GM12891 (cell line): ENCODE data around the gene IQCN.

Experiments used
- PAX5 ChIP-seq: IDR thresholded peaks from 2 replicates; pipeline ENCODE4 v1.6.1; 2011; ENCODE audit warnings: low read length, moderate library complexity, mild to moderate bottlenecking; ENCODE audit not compliant: insufficient read depth, severe bottlenecking
- POLR2A ChIP-seq: IDR thresholded peaks from 2 replicates; pipeline ENCODE4 v1.6.1; 2011; ENCODE audit warnings: low read depth, low read length, control low read depth
- POLR2AphosphoS5 ChIP-seq: IDR thresholded peaks from 2 replicates; pipeline ENCODE4 v1.6.1; 2011; ENCODE audit warnings: low read depth, low read length, control low read depth
- POU2F2 ChIP-seq: IDR thresholded peaks from 2 replicates; pipeline ENCODE4 v1.6.1; 2011; ENCODE audit warnings: low read depth, mild to moderate bottlenecking, control low read depth, low read length, moderate library complexity
- SPI1 ChIP-seq: IDR thresholded peaks from 2 replicates; pipeline ENCODE4 v1.6.1; 2011; ENCODE audit warnings: low read depth, low read length, control low read depth

- no peak for TF ChIP-seq POLR2A
- no peak for TF ChIP-seq POLR2AphosphoS5
- no peak for TF ChIP-seq POU2F2
- no peak for TF ChIP-seq PAX5
- TF ChIP-seq SPI1 = no peak
These were observed 34.0 kb upstream of the IQCN start for GRCh38 chr19:18308051-18308947.
